SJCRH30 (cell line): ENCODE measurements around the gene TRMT11. TPM values are rescaled to one million over a fixed set of nuclear protein-coding genes. Genes with fewer than 3 reads are reported as not detected.

Experiments used
- DNase-seq, 2 experiments: peaks; one replicate each; pipeline ENCODE4 v3.0.0-alpha.2; 2015 to 2020
- H3K27ac ChIP-seq: fragments of 250-450 bp; sonication (Bioruptor Pico); 2 replicates; pipeline ENCODE4 v1.5.1; 2020; ENCODE audit warnings: mild to moderate bottlenecking, moderate library complexity
- H3K27me3 ChIP-seq: fragments of 250-450 bp; sonication (Bioruptor Pico); 2 replicates; pipeline ENCODE4 v1.5.1; 2020; ENCODE audit warnings: mild to moderate bottlenecking, moderate library complexity
- H3K36me3 ChIP-seq: fragments of 250-450 bp; sonication (Bioruptor Pico); 2 replicates; pipeline ENCODE4 v1.5.1; 2020; ENCODE audit warnings: mild to moderate bottlenecking, moderate library complexity
- H3K4me1 ChIP-seq: fragments of 250-450 bp; sonication (Bioruptor Pico); 2 replicates; pipeline ENCODE4 v1.5.1; 2020; ENCODE audit warnings: mild to moderate bottlenecking, moderate library complexity
- H3K4me3 ChIP-seq: fragments of 250-450 bp; sonication (Bioruptor Pico); 2 replicates; pipeline ENCODE4 v1.5.1; 2020; ENCODE audit warnings: mild to moderate bottlenecking, moderate library complexity
- H3K9me3 ChIP-seq: fragments of 250-450 bp; sonication (Bioruptor Pico); replicated peaks from 2 replicates; pipeline ENCODE4 v1.5.1; 2020; ENCODE audit warnings: mild to moderate bottlenecking, moderate library complexity
- total RNA-seq: library from RNA; depleted of rRNA; stranded (reverse); fragments of >200 nt; shearing (Covaris generic); gene quantifications from 2 replicates; pipeline ENCODE4 v1.2.3, GENCODE V29; 2014

The TRMT11 gene
- total RNA-seq, 1 experiment from 2014 or later = 30.2 TPM

- Histone ChIP-seq H3K36me3 (peaks cover 13% of the 10 kb centered on the region), H3K27me3 (no peaks in the 10 kb centered on the region), H3K27ac (no peak overlapping the region), H3K4me3 (no peak overlapping the region), H3K9me3 (no peaks in the 10 kb centered on the region), H3K4me1 (no peaks in the 10 kb centered on the region)
- DNase-seq = no peak
Observed at GRCh38 chr6:126034656-126035055, 48.3 kb downstream of the TRMT11 start.

- no peak for DNase-seq
- Histone ChIP-seq H3K36me3 (peaks cover 13% of the 10 kb centered on the region), H3K4me3 (no peak overlapping the region), H3K4me1 (no peaks in the 10 kb centered on the region), H3K27me3 (no peaks in the 10 kb centered on the region), H3K9me3 (no peaks in the 10 kb centered on the region), H3K27ac (no peak overlapping the region)
Observed at GRCh38 chr6:126035764-126036163, 49.4 kb downstream of the TRMT11 start.

GRCh38 chr6:126038234-126038633 is 51.9 kb downstream of the TRMT11 start:
- Histone ChIP-seq H3K27ac (no peak overlapping the region), H3K27me3 (no peaks in the 10 kb centered on the region), H3K4me3 (no peak overlapping the region), H3K9me3 (no peaks in the 10 kb centered on the region), H3K36me3 (peaks cover 13% of the 10 kb centered on the region), H3K4me1 (no peaks in the 10 kb centered on the region)
- no peak for DNase-seq

GRCh38 chr6:126039284-126039683 is 52.9 kb downstream of the TRMT11 start:
- no peak for DNase-seq

GRCh38 chr6:126040394-126040793 is 54.1 kb downstream of the TRMT11 start:
- Histone ChIP-seq H3K4me1 (no peaks in the 10 kb centered on the region), H3K36me3 (peaks cover 13% of the 10 kb centered on the region), H3K27me3 (no peaks in the 10 kb centered on the region), H3K27ac (no peak overlapping the region), H3K4me3 (no peak overlapping the region), H3K9me3 (no peaks in the 10 kb centered on the region; the same call in 1 of the 2 replicates)
- DNase-seq = no peak

More at GRCh38 chr6:126039284-126039683, 52.9 kb downstream of the TRMT11 start:
- H3K36me3 ChIP-seq = peaks cover 13% of the 10 kb centered on the region
- no peaks in the 10 kb centered on the region for H3K27me3 ChIP-seq
- no peak overlapping the region for H3K4me3 ChIP-seq
- H3K27ac ChIP-seq = no peak overlapping the region
- H3K9me3 ChIP-seq = no peaks in the 10 kb centered on the region; the same call in 1 of the 2 replicates
- no peaks in the 10 kb centered on the region for H3K4me1 ChIP-seq

- no peak overlapping the region for H3K27ac ChIP-seq
Observed at GRCh38 chr6:126040826-126041225, 54.5 kb downstream of the TRMT11 start.

GRCh38 chr6:126041516-126041915 is 55.2 kb downstream of the TRMT11 start:
- Histone ChIP-seq H3K27me3 (no peaks in the 10 kb centered on the region), H3K4me1 (no peaks in the 10 kb centered on the region), H3K36me3 (peaks cover 12% of the 10 kb centered on the region), H3K9me3 (no peaks in the 10 kb centered on the region; the same call in 1 of the 2 replicates), H3K4me3 (no peak overlapping the region), H3K27ac (no peak overlapping the region)
- no peak for DNase-seq

More at GRCh38 chr6:126040826-126041225, 54.5 kb downstream of the TRMT11 start:
- H3K4me3 ChIP-seq = no peak overlapping the region
- no peaks in the 10 kb centered on the region for H3K27me3 ChIP-seq
- H3K36me3 ChIP-seq = peaks cover 13% of the 10 kb centered on the region
- DNase-seq = no peak
- no peaks in the 10 kb centered on the region; the same call in 1 of the 2 replicates for H3K9me3 ChIP-seq
- no peaks in the 10 kb centered on the region for H3K4me1 ChIP-seq

- H3K4me3 ChIP-seq = no peak overlapping the region
- H3K27ac ChIP-seq = no peak overlapping the region
- H3K4me1 ChIP-seq = no peaks in the 10 kb centered on the region
- H3K36me3 ChIP-seq = peaks cover 11% of the 10 kb centered on the region
- no peak for DNase-seq
- no peaks in the 10 kb centered on the region for H3K27me3 ChIP-seq
- no peaks in the 10 kb centered on the region; the same call in 1 of the 2 replicates for H3K9me3 ChIP-seq
Observed at GRCh38 chr6:126042001-126042419, 55.7 kb downstream of the TRMT11 start.

GRCh38 chr6:126047648-126048047 is 61.3 kb downstream of the TRMT11 start:
- H3K4me1 ChIP-seq = no peaks in the 10 kb centered on the region
- H3K4me3 ChIP-seq = no peak overlapping the region
- no peaks in the 10 kb centered on the region for H3K27me3 ChIP-seq
- H3K27ac ChIP-seq = no peak overlapping the region
- DNase-seq = no peak
- H3K9me3 ChIP-seq = no peaks in the 10 kb centered on the region; the same call in 1 of the 2 replicates
- peaks cover 5% of the 10 kb centered on the region; the same call in 1 of the 2 replicates for H3K36me3 ChIP-seq

- Histone ChIP-seq H3K36me3 (peaks cover 5% of the 10 kb centered on the region; the same call in 1 of the 2 replicates), H3K27me3 (no peaks in the 10 kb centered on the region), H3K27ac (no peak overlapping the region), H3K9me3 (no peaks in the 10 kb centered on the region; the same call in 1 of the 2 replicates), H3K4me1 (no peaks in the 10 kb centered on the region), H3K4me3 (no peak overlapping the region)
- DNase-seq = no peak
Observed at GRCh38 chr6:126048635-126049034, 62.3 kb downstream of the TRMT11 start.

- DNase-seq = no peak
- no peak overlapping the region for H3K4me3 ChIP-seq
- H3K27ac ChIP-seq = no peak overlapping the region
- peaks cover 5% of the 10 kb centered on the region; the same call in 1 of the 2 replicates for H3K36me3 ChIP-seq
- no peaks in the 10 kb centered on the region for H3K9me3 ChIP-seq
- no peaks in the 10 kb centered on the region for H3K27me3 ChIP-seq
- H3K4me1 ChIP-seq = no peaks in the 10 kb centered on the region
Observed at GRCh38 chr6:126050795-126051194, 64.5 kb downstream of the TRMT11 start.

- H3K27ac ChIP-seq = no peak overlapping the region
- no peak for DNase-seq
- H3K4me1 ChIP-seq = no peaks in the 10 kb centered on the region
- H3K9me3 ChIP-seq = no peaks in the 10 kb centered on the region
- H3K27me3 ChIP-seq = no peaks in the 10 kb centered on the region
- H3K4me3 ChIP-seq = no peak overlapping the region
- H3K36me3 ChIP-seq = peaks cover 5% of the 10 kb centered on the region; the same call in 1 of the 2 replicates
Observed at GRCh38 chr6:126051791-126052190, 65.5 kb downstream of the TRMT11 start.

GRCh38 chr6:126052485-126052884 is 66.1 kb downstream of the TRMT11 start:
- Histone ChIP-seq H3K4me3 (no peak overlapping the region), H3K9me3 (no peaks in the 10 kb centered on the region), H3K27me3 (no peaks in the 10 kb centered on the region), H3K4me1 (no peaks in the 10 kb centered on the region), H3K36me3 (peaks cover 3% of the 10 kb centered on the region; the same call in 1 of the 2 replicates), H3K27ac (no peak overlapping the region)
- DNase-seq = no peak

- H3K27me3 ChIP-seq = no peaks in the 10 kb centered on the region
- H3K36me3 ChIP-seq = no peaks in the 10 kb centered on the region
- H3K4me1 ChIP-seq = no peaks in the 10 kb centered on the region
- H3K27ac ChIP-seq = no peak overlapping the region
- DNase-seq = no peak
- H3K4me3 ChIP-seq = no peak overlapping the region
- no peaks in the 10 kb centered on the region for H3K9me3 ChIP-seq
Observed at GRCh38 chr6:126054258-126054702, 67.9 kb downstream of the TRMT11 start.

GRCh38 chr6:126054802-126055201 is 68.5 kb downstream of the TRMT11 start:
- Histone ChIP-seq H3K4me3 (no peak overlapping the region), H3K27me3 (no peaks in the 10 kb centered on the region), H3K9me3 (no peaks in the 10 kb centered on the region), H3K27ac (no peak overlapping the region), H3K4me1 (no peaks in the 10 kb centered on the region), H3K36me3 (no peaks in the 10 kb centered on the region)
- no peak for DNase-seq

GRCh38 chr6:126055449-126055848 is 69.1 kb downstream of the TRMT11 start:
- no peaks in the 10 kb centered on the region for H3K36me3 ChIP-seq
- H3K4me3 ChIP-seq = no peak overlapping the region
- no peak overlapping the region for H3K27ac ChIP-seq
- no peaks in the 10 kb centered on the region for H3K27me3 ChIP-seq
- H3K4me1 ChIP-seq = no peaks in the 10 kb centered on the region
- no peaks in the 10 kb centered on the region for H3K9me3 ChIP-seq
- no peak for DNase-seq
